ENCODE data around the gene ZNF705A. TPM values are rescaled to one million over a fixed set of nuclear protein-coding genes. Genes with fewer than 3 reads are reported as not detected.
"Not testable (repeated sequence)": the region's sequence is repeated elsewhere in the genome, so short reads cannot be mapped to it uniquely, and the experiment has no call there.

Gene ZNF705A
- total RNA-seq, 1 donor from 2014 or later = not detected

DNA sequence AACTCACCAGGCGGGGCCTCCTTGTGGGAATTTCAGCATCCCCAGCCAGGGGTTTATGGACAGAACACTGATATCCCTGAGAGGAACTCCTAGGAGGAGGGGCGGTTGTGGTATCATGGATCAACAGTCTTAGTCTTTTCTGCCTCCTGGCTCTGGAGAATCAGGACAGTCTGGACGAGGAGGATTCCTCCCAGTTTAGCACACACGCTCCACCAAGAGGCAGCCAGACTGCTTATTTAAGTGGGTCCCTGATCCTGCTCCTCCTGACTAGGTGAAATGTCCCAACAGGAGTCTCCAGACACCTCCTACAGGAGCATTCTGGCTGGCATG, 10.4 kb upstream of the ZNF705A start:
- H3K27ac Mint-ChIP-seq (ENCODE audit: unreplicated experiment) = no peak overlapping the region
- H3K27me3 Mint-ChIP-seq (ENCODE audit: unreplicated experiment) = peaks cover 5% of the 10 kb centered on the region
- TF ChIP-seq, protein P1, sequence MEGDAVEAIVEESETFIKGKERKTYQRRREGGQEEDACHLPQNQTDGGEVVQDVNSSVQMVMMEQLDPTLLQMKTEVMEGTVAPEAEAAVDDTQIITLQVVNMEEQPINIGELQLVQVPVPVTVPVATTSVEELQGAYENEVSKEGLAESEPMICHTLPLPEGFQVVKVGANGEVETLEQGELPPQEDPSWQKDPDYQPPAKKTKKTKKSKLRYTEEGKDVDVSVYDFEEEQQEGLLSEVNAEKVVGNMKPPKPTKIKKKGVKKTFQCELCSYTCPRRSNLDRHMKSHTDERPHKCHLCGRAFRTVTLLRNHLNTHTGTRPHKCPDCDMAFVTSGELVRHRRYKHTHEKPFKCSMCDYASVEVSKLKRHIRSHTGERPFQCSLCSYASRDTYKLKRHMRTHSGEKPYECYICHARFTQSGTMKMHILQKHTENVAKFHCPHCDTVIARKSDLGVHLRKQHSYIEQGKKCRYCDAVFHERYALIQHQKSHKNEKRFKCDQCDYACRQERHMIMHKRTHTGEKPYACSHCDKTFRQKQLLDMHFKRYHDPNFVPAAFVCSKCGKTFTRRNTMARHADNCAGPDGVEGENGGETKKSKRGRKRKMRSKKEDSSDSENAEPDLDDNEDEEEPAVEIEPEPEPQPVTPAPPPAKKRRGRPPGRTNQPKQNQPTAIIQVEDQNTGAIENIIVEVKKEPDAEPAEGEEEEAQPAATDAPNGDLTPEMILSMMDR (IDR thresholded peaks at IDR 0.05; ENCODE audit: unreplicated experiment) = no peak
- H3K4me3 Mint-ChIP-seq (ENCODE audit: unreplicated experiment) = no peak overlapping the region
- H3K4me1 Mint-ChIP-seq (ENCODE audit: unreplicated experiment) = no peaks in the 10 kb centered on the region
- no peak for DNase-seq (ENCODE audit: low spot score)
- H3K9me3 Mint-ChIP-seq (ENCODE audit: unreplicated experiment) = peaks cover 8% of the 10 kb centered on the region
- H3K36me3 Mint-ChIP-seq (ENCODE audit: low read depth, unreplicated experiment) = peaks cover 11% of the 10 kb centered on the region

DNA sequence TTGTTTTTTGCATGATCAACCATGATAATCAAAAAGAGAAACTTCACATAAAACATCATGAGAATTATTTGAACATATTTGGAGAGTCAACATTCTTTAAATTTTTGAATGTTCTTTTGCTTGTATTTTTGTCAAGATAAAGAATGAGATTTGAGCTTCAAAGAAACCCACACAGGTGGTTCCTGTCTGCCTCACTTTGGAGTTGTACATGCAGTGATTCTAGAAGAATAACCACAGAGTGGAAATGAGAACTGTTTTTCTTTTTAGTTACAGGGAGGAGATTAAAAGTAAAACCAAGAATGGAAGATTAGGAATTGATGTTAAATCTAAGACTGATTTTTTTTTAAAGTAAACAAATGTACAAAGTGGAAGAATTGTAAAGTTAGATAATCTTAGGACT, 2.3 kb upstream of the ZNF705A start:
- Mint-ChIP-seq H3K4me1 (ENCODE audit: unreplicated experiment) (peaks cover 8% of the 10 kb centered on the region), H3K4me3 (ENCODE audit: unreplicated experiment) (no peak overlapping the region), H3K36me3 (ENCODE audit: low read depth, unreplicated experiment) (no peaks in the 10 kb centered on the region), H3K27ac (ENCODE audit: unreplicated experiment) (no peak overlapping the region), H3K27me3 (ENCODE audit: unreplicated experiment) (no peaks in the 10 kb centered on the region), H3K9me3 (ENCODE audit: unreplicated experiment) (no peaks in the 10 kb centered on the region)
- no peak for DNase-seq (ENCODE audit: low spot score)
- TF ChIP-seq, protein P1 (IDR thresholded peaks at IDR 0.05; ENCODE audit: unreplicated experiment) = no peak

DNA sequence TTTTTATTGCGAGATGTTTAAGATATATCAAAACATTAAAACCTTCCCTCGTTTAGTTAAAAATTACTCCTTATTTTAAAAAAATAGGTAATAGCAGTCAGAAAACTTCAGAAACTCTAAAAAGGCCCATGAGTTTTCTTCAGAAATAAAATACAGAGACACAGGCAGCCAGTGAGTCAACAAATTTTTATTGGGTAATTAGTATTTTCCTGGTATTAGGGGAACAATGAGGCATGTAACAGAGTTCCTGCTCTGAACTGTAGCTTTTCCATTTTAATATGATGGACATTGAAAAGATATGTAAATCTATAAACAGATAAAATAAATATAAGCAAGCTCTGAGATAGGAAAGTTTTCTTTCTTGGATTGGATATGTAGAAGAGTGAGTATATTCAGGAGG, 399 bp upstream of the ZNF705A start:
- Mint-ChIP-seq H3K27me3 (ENCODE audit: unreplicated experiment) (no peaks in the 10 kb centered on the region), H3K4me1 (ENCODE audit: unreplicated experiment) (peaks cover 8% of the 10 kb centered on the region), H3K9me3 (ENCODE audit: unreplicated experiment) (no peaks in the 10 kb centered on the region), H3K4me3 (ENCODE audit: unreplicated experiment) (no peak overlapping the region), H3K36me3 (ENCODE audit: low read depth, unreplicated experiment) (no peaks in the 10 kb centered on the region), H3K27ac (ENCODE audit: unreplicated experiment) (no peak overlapping the region)
- no peak for DNase-seq (ENCODE audit: low spot score)
- TF ChIP-seq, protein P1 (IDR thresholded peaks at IDR 0.05; ENCODE audit: unreplicated experiment) = no peak

DNA sequence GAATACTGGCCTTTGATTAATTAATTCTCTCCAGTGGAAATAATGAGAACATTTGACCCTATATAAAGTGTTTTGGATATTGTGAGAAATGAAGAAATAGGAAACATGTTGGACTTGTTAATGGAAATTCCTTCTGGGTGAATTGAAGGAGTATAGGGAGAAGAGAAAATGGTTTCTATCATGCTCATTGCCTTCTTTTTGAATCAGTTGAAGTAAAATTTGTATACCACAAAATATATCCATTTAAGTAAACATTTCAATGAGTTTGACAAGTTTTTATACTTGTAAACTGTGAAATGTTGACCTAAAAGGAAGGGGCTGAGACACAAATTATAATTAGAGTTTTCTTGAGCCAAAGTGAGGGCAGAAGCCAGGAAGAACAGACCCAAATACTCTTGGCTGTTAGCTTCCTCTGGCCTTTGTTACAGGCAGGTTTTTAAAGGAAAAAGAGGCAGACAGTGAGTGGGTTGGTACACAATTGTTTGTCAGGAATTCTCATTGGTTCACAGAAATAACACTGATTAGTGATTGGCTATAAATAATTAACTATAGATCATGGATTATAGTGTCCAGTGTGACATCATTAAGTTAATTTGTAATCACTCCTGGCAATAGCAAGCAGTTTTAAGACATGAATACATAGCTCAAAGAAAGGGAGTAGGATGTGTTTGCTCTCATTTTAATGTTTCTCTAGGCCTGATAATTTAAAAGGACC, 826 bp downstream of the ZNF705A start:
- TF ChIP-seq, protein P1 (IDR thresholded peaks at IDR 0.05; ENCODE audit: unreplicated experiment) = no peak
- Mint-ChIP-seq H3K4me1 (ENCODE audit: unreplicated experiment) (peaks cover 8% of the 10 kb centered on the region), H3K4me3 (ENCODE audit: unreplicated experiment) (no peak overlapping the region), H3K36me3 (ENCODE audit: low read depth, unreplicated experiment) (no peaks in the 10 kb centered on the region), H3K27ac (ENCODE audit: unreplicated experiment) (no peak overlapping the region), H3K9me3 (ENCODE audit: unreplicated experiment) (no peaks in the 10 kb centered on the region), H3K27me3 (ENCODE audit: unreplicated experiment) (no peaks in the 10 kb centered on the region)
- DNase-seq (ENCODE audit: low spot score) = no peak

DNA sequence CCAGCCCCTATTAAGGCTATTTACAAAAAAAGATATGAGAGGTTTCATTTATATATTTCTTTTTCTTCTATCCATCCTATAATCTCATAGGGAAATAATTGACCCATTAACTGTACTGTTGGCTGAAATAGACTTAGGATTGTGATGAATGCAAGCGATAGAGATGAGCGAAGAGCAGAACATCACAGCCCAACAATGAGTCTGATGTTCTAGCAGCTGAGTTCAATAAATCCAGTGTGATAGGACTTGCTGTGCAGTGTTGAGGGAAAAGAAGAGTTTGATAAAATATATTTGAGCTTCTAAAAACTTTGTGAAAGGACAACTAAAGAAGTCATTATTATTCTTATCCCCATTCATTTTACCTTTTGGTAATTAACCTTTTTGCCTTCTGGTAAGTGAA, 16.1 kb downstream of the ZNF705A start:
- H3K27me3 Mint-ChIP-seq (ENCODE audit: unreplicated experiment); H3K4me3 Mint-ChIP-seq (ENCODE audit: unreplicated experiment); H3K27ac Mint-ChIP-seq (ENCODE audit: unreplicated experiment); DNase-seq (ENCODE audit: low spot score); H3K9me3 Mint-ChIP-seq (ENCODE audit: unreplicated experiment); H3K4me1 Mint-ChIP-seq (ENCODE audit: unreplicated experiment); H3K36me3 Mint-ChIP-seq (ENCODE audit: low read depth, unreplicated experiment): not testable (repeated sequence)
